HEK293T (cell line): ENCODE measurements around the gene C16orf82.
"Not testable (repeated sequence)": the region's sequence is repeated elsewhere in the genome, so short reads cannot be mapped to it uniquely, and the experiment has no call there.

Source experiments
- BHLHE40 ChIP-seq: fragments of 450-650 bp; IDR thresholded peaks from 2 replicates; pipeline ENCODE4 v1.6.1; 2016; ENCODE audit warnings: mild to moderate bottlenecking, moderate library complexity, borderline replicate concordance
- CTBP1 ChIP-seq: fragments of 450-650 bp; IDR thresholded peaks from 2 replicates; pipeline ENCODE4 v1.6.1; 2016; ENCODE audit warnings: borderline replicate concordance
- ELF4 ChIP-seq: fragments of 450-650 bp; IDR thresholded peaks from 2 replicates; pipeline ENCODE4 v1.6.1; 2017; ENCODE audit warnings: antibody characterized with exemption
- FOXA1 ChIP-seq: fragments of 450-650 bp; IDR thresholded peaks from 2 replicates; pipeline ENCODE4 v1.6.1; 2016; ENCODE audit warnings: mild to moderate bottlenecking
- FOXK2 ChIP-seq: fragments of 450-650 bp; IDR thresholded peaks from 2 replicates; pipeline ENCODE4 v1.6.1; 2016; ENCODE audit warnings: mild to moderate bottlenecking
- FOXM1 ChIP-seq: fragments of 450-650 bp; IDR thresholded peaks from 2 replicates; pipeline ENCODE4 v1.6.1; 2017; ENCODE audit warnings: mild to moderate bottlenecking, borderline replicate concordance
- HDGF ChIP-seq: fragments of 450-650 bp; IDR thresholded peaks from 2 replicates; pipeline ENCODE4 v1.6.1; 2017; ENCODE audit warnings: antibody characterized with exemption, borderline replicate concordance
- L3MBTL2 ChIP-seq: fragments of 450-650 bp; conservative IDR thresholded peaks from 2 replicates; pipeline ENCODE4 v1.6.1; 2016; ENCODE audit warnings: mild to moderate bottlenecking
- NFRKB ChIP-seq: fragments of 450-650 bp; IDR thresholded peaks from 2 replicates; pipeline ENCODE4 v1.6.1; 2016; ENCODE audit warnings: mild to moderate bottlenecking, moderate library complexity
- SP1 ChIP-seq: fragments of 450-650 bp; IDR thresholded peaks from 2 replicates; pipeline ENCODE4 v1.6.1; 2017
- SUZ12 ChIP-seq: fragments of 450-650 bp; IDR thresholded peaks from 2 replicates; pipeline ENCODE4 v1.6.1; 2016; ENCODE audit warnings: mild to moderate bottlenecking
- ZNF384 ChIP-seq: fragments of 450-650 bp; IDR thresholded peaks from 2 replicates; pipeline ENCODE4 v1.6.1; 2016

DNA sequence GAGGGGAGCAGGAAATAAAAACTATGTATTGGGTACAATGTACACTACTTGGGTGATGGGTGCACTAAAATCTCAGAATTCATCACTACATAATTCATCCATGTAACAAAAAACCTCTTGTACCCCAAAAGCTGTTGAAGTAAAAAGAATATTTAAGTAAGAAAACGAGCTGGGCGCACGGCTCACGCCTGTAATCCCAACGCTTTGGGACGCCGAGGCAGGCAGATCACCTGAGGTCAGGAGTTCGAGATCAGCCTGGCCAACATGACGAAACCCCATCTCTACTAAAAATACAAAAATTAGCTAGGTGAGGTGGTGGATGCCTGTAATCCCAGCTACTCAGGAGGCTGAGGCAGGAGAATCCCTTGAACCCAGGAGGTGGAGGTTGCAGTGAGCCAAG lies 19.3 kb downstream of the C16orf82 start:
- not testable (repeated sequence) for TF ChIP-seq SUZ12, FOXK2, SP1, FOXM1, ELF4, FOXA1, HDGF, L3MBTL2, NFRKB, ZNF384, BHLHE40, CTBP1
